A549 (cell line): Measurements from ENCODE around the gene MIOX.

ENCODE experiments used
- CBX8 ChIP-seq: fragments of 200-600 bp; sonication (generic); IDR thresholded peaks from 2 replicates; pipeline ENCODE4 v1.6.1; 2016
- CHD2 ChIP-seq: fragments of 150-350 bp; IDR thresholded peaks from 2 replicates; pipeline ENCODE4 v1.6.1; 2014; ENCODE audit warnings: low read length; ENCODE audit not compliant: partially characterized antibody
- POLR2A ChIP-seq: IDR thresholded peaks from 2 replicates; pipeline ENCODE4 v1.6.1; 2012; ENCODE audit warnings: mild to moderate bottlenecking, low read length

DNA sequence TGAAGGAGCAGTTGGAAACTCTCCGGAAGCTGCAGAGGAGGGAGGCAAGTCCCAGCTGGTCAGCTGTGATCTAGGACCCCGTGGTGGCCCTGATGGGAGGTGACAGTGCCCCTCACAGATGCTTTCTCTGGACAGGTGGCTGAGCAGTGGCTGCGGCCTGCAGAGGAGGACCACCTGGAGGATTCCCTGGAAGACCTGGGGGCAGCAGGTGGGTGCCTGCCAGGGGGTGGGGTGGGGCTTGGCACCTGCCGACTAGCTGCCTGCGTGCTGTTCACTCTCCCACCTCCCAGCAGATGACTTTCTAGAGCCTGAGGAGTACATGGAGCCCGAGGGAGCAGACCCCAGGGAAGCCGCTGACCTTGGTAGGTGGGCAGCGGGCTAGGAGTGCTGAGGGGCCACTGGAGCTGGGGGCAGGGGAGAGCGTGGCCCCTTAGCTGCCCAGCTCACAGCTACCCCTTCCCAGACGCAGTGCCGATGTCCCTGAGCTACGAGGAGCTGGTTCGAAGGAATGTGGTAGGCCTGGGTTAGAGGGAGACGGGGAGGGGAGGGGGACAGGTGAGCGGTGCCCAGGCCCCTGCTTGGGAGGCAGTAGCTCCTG lies 35.6 kb downstream of the MIOX start:
- TF ChIP-seq POLR2A (no peak), CHD2 (no peak), CBX8 (no peak)
